Tibial artery (tissue), 4 donors: ENCODE data around the gene KIF16B.

ENCODE experiments used
- DNase-seq, 2 donors: peaks; one replicate each; pipeline ENCODE4 v3.0.0-alpha.2; 2019
- H3K27ac ChIP-seq, 2 donors: fragments of 200-600 bp; sonication (generic) in 1 of 2; 1 replicate in 1 of 2; 2 replicates in 1 of 2; pipeline ENCODE4 v1.5.1; 2018 to 2019; ENCODE audit warnings: mild to moderate bottlenecking in 1 of 2
- H3K27me3 ChIP-seq, 2 donors: fragments of 200-600 bp; sonication (generic) in 1 of 2; one replicate each; pipeline versions ENCODE4 v1.5.1 to v1.6.0; 2016 to 2019
- H3K36me3 ChIP-seq, 3 donors: fragments of 200-600 bp; sonication (generic) in 2 of 3; one replicate each; pipeline ENCODE4 v1.5.1; 2016 to 2019; ENCODE audit warnings: mild to moderate bottlenecking in 2 of 3
- H3K4me1 ChIP-seq, 4 donors: fragments of 200-600 bp; sonication (generic) in 2 of 4; 1 replicate in 3 of 4; 2 replicates in 1 of 4; pipeline ENCODE4 v1.5.1; 2016 to 2019
- H3K4me3 ChIP-seq, 2 donors: fragments of 200-600 bp; sonication (generic) in 1 of 2; 1 replicate in 1 of 2; 2 replicates in 1 of 2; pipeline ENCODE4 v1.5.1; 2018 to 2019; ENCODE audit warnings: mild to moderate bottlenecking in 2 of 2
- H3K9me3 ChIP-seq, 3 donors: fragments of 200-600 bp; sonication (generic) in 1 of 3; one replicate each; pipeline ENCODE4 v1.5.1; 2016 to 2019
- intact Hi-C: fragments of 100-400 bp; cut with DNase I; formaldehyde crosslinking; loops from one replicate; pipeline ENCODE4 v1.15.0; 2023; ENCODE audit warnings: low total_unique reads
- TF ChIP-seq, protein P1 (sequence below), 2 experiments: fragments of 200-600 bp in 1 of 2; fragments of 450-650 bp in 1 of 2; IDR thresholded peaks; one replicate each; pipeline ENCODE4 v1.5.1; 2017 to 2019; ENCODE audit warnings: antibody characterized with exemption in 2 of 2, mild to moderate bottlenecking in 1 of 2, moderate library complexity in 1 of 2

KIF16B gene

GRCh38 chr20:16472045-16472872 lies 101.0 kb downstream of the KIF16B start:
- Histone ChIP-seq H3K36me3 (no peaks in the 10 kb centered on the region), H3K27ac (no peak overlapping the region), H3K27me3 (no peaks in the 10 kb centered on the region), H3K9me3 (no peaks in the 10 kb centered on the region), H3K4me1 (peaks cover 4 to 23% (median 13%) of the 10 kb centered on the region in 4 donors), H3K4me3 (no peak overlapping the region)
- DNase-seq, result no peak
- TF ChIP-seq, protein P1, sequence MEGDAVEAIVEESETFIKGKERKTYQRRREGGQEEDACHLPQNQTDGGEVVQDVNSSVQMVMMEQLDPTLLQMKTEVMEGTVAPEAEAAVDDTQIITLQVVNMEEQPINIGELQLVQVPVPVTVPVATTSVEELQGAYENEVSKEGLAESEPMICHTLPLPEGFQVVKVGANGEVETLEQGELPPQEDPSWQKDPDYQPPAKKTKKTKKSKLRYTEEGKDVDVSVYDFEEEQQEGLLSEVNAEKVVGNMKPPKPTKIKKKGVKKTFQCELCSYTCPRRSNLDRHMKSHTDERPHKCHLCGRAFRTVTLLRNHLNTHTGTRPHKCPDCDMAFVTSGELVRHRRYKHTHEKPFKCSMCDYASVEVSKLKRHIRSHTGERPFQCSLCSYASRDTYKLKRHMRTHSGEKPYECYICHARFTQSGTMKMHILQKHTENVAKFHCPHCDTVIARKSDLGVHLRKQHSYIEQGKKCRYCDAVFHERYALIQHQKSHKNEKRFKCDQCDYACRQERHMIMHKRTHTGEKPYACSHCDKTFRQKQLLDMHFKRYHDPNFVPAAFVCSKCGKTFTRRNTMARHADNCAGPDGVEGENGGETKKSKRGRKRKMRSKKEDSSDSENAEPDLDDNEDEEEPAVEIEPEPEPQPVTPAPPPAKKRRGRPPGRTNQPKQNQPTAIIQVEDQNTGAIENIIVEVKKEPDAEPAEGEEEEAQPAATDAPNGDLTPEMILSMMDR (IDR thresholded peaks at IDR 0.05), result no peak
- intact Hi-C loops, result no loop called here

DNA sequence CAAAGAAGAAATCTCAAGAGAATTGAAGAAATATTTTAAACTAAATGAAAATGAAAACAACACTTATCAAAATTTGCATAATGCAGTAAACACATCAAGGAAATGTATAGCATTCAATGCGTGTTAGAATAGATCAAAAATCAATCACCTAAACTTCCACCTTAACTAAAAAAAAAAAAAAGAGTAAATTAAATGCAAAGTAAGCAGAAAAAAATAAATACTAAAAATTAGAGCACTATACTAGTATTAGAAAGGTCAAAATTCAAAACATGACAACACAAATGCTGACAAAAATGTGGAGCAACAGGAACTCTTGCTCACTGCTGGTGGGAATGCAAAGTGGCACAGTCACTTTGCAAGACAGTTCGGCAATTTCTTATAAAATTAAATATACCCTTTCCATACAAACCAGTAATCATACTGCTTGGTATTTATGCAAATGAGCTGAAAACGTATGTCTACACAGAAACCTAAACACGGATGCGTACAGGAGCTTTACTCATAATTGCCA lies 103.8 kb downstream of the KIF16B start:
- H3K27me3 ChIP-seq, result no peaks in the 10 kb centered on the region
- H3K27ac ChIP-seq, result no peak overlapping the region
- DNase-seq, result no peak
- no peaks in the 10 kb centered on the region for H3K36me3 ChIP-seq
- intact Hi-C loops, result no loop called here
- H3K4me1 ChIP-seq, result peaks cover 0 to 9% (median under 1%) of the 10 kb centered on the region in 4 donors
- TF ChIP-seq, protein P1 (IDR thresholded peaks at IDR 0.05), result no peak
- H3K9me3 ChIP-seq, result no peaks in the 10 kb centered on the region
- H3K4me3 ChIP-seq, result no peak overlapping the region

DNA sequence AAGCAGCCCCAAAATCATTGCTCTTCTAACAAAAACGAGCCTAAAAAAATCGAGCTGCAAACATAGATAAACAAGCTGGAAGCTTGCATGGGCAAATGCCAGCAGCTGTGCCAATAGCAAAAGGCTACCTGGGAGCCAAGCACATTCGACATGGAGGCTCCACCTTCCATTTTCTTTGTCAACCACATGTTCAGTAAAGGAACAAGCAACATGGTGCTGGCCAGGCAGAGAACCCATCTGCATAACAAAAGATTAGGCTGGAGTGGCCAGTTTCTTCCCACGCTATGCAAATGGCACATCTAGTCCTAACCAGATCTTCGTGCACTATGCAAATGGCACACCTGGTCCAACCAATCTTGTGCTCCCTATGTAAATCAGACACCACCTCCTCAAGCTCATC lies 110.5 kb downstream of the KIF16B start:
- no peak for DNase-seq
- H3K27me3 ChIP-seq, result no peaks in the 10 kb centered on the region
- no peak overlapping the region for H3K4me3 ChIP-seq
- TF ChIP-seq, protein P1 (IDR thresholded peaks at IDR 0.05), result no peak
- H3K36me3 ChIP-seq, result no peaks in the 10 kb centered on the region
- peaks cover 0 to 11% (median 3%) of the 10 kb centered on the region in 4 donors for H3K4me1 ChIP-seq
- H3K9me3 ChIP-seq, result no peaks in the 10 kb centered on the region
- intact Hi-C loops, result no loop called here
- no peak overlapping the region for H3K27ac ChIP-seq

GRCh38 chr20:16459019-16459700 lies 114.1 kb downstream of the KIF16B start:
- DNase-seq, result peak; percentile 53 to 64
- Histone ChIP-seq H3K27me3 (no peaks in the 10 kb centered on the region), H3K4me3 (no peak overlapping the region), H3K36me3 (no peaks in the 10 kb centered on the region), H3K4me1 (peaks cover 0 to 11% (median 3%) of the 10 kb centered on the region in 4 donors), H3K27ac (no peak overlapping the region), H3K9me3 (no peaks in the 10 kb centered on the region)
- TF ChIP-seq, protein P1 (IDR thresholded peaks at IDR 0.05), result no peak
- intact Hi-C loops, result no loop called here

- Histone ChIP-seq H3K4me1 (peaks cover 0 to 11% (median 3%) of the 10 kb centered on the region in 4 donors), H3K27ac (no peak overlapping the region), H3K9me3 (no peaks in the 10 kb centered on the region), H3K36me3 (no peaks in the 10 kb centered on the region), H3K27me3 (no peaks in the 10 kb centered on the region), H3K4me3 (no peak overlapping the region)
- intact Hi-C loops, result no loop called here
- no peak for DNase-seq
- TF ChIP-seq, protein P1 (IDR thresholded peaks at IDR 0.05), result no peak
Observed at GRCh38 chr20:16457514-16457913, 115.7 kb downstream of the KIF16B start.
